WERI-Rb-1 (cell line): ENCODE results near the gene SCUBE1.

Experiments
- DNase-seq: peaks from one replicate; pipeline ENCODE4 v3.0.0-alpha.2; 2020
- H3K27ac ChIP-seq: fragments of 250-450 bp; sonication (Bioruptor Pico); 2 replicates; pipeline ENCODE4 v1.5.1; 2020; ENCODE audit warnings: mild to moderate bottlenecking, moderate library complexity
- H3K27me3 ChIP-seq: fragments of 250-450 bp; sonication (Bioruptor Pico); 2 replicates; pipeline ENCODE4 v1.5.1; 2021; ENCODE audit warnings: mild to moderate bottlenecking, low read depth, moderate library complexity; ENCODE audit not compliant: insufficient read depth, severe bottlenecking
- H3K36me3 ChIP-seq: fragments of 250-450 bp; sonication (Bioruptor Pico); 2 replicates; pipeline ENCODE4 v1.5.1; 2020; ENCODE audit warnings: mild to moderate bottlenecking, moderate library complexity
- H3K4me3 ChIP-seq: 2 replicates; pipeline ENCODE4 v1.5.1; 2011; ENCODE audit warnings: low read depth, mild to moderate bottlenecking, control low read depth, low read length
- H3K9me3 ChIP-seq: fragments of 250-450 bp; sonication (Bioruptor Pico); 2 replicates; pipeline ENCODE4 v1.5.1; 2021; ENCODE audit warnings: mild to moderate bottlenecking, moderate library complexity; ENCODE audit not compliant: severe bottlenecking
- CTCF ChIP-seq: IDR thresholded peaks from 2 replicates; pipeline ENCODE4 v1.5.1; 2011; ENCODE audit warnings: low read depth, mild to moderate bottlenecking, control low read depth, inconsistent platforms, low read length

Gene SCUBE1

GRCh38 chr22:43218786-43219185, 124.4 kb downstream of the SCUBE1 start:
- Histone ChIP-seq H3K27ac (no peak overlapping the region), H3K27me3 (no peaks in the 10 kb centered on the region), H3K4me3 (no peak overlapping the region), H3K36me3 (no peaks in the 10 kb centered on the region), H3K9me3 (peaks cover 4% of the 10 kb centered on the region)
- no peak for TF ChIP-seq CTCF
- no peak for DNase-seq

- no peak for DNase-seq
- no peak overlapping the region for H3K4me3 ChIP-seq
- H3K9me3 ChIP-seq: no peaks in the 10 kb centered on the region
- no peak for TF ChIP-seq CTCF
- H3K27me3 ChIP-seq: no peaks in the 10 kb centered on the region
- no peaks in the 10 kb centered on the region for H3K36me3 ChIP-seq
- H3K27ac ChIP-seq: no peak overlapping the region
These were observed 125.7 kb downstream of the SCUBE1 start for GRCh38 chr22:43217285-43218030.

DNA sequence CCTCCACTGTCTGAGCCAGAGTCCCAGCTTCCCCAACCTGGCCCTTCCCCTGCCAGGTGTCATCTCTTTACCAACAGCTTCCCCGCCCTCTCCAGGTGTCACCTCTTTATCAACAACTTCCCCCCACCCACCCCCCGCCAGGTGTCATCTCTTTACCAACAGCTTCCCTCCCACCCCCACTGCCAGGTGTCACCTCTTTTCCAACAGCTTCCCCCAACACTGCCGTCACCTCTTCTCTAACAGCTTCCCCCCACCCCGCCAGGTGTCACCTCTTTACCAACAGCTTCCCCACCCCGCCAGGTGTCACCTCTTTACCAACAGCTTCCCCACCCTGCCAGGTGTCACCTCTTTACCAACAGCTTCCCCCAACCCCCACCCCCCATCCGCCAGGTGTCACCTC, 126.4 kb downstream of the SCUBE1 start:
- DNase-seq: peak; percentile 44
- TF ChIP-seq CTCF: no peak
- no peak overlapping the region for H3K4me3 ChIP-seq
- no peaks in the 10 kb centered on the region for H3K27me3 ChIP-seq
- no peaks in the 10 kb centered on the region for H3K9me3 ChIP-seq
- no peak overlapping the region for H3K27ac ChIP-seq
- H3K36me3 ChIP-seq: no peaks in the 10 kb centered on the region

- no peaks in the 10 kb centered on the region for H3K27me3 ChIP-seq
- no peak overlapping the region for H3K27ac ChIP-seq
- DNase-seq: no peak
- TF ChIP-seq CTCF: no peak
- H3K36me3 ChIP-seq: no peaks in the 10 kb centered on the region
- no peak overlapping the region for H3K4me3 ChIP-seq
- no peaks in the 10 kb centered on the region for H3K9me3 ChIP-seq
These were observed 129.2 kb downstream of the SCUBE1 start for GRCh38 chr22:43213962-43214361.

DNA sequence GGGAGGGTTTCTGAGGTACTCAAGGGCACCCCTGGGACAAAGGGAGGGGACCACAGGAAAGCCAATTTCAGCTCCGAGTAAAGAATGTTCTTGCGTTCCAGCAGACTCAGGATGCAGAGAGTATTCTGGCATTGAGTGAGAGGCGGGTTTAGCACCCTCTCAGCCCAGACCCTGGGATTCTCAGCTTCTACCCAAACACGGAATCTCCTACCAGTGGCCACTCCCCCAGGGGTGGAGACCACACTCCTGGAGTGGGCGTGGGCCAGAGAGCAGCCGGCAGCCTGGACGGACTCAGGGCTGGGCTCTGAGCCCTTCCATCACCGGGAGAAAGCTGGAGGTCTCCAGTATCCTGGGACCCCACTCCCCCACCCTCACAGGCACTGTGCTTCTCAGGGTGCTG, 130.1 kb downstream of the SCUBE1 start:
- no peak overlapping the region for H3K27ac ChIP-seq
- H3K27me3 ChIP-seq: no peaks in the 10 kb centered on the region
- DNase-seq: peak; percentile 62
- no peaks in the 10 kb centered on the region for H3K9me3 ChIP-seq
- no peak for TF ChIP-seq CTCF
- H3K4me3 ChIP-seq: no peak overlapping the region
- no peaks in the 10 kb centered on the region for H3K36me3 ChIP-seq

DNA sequence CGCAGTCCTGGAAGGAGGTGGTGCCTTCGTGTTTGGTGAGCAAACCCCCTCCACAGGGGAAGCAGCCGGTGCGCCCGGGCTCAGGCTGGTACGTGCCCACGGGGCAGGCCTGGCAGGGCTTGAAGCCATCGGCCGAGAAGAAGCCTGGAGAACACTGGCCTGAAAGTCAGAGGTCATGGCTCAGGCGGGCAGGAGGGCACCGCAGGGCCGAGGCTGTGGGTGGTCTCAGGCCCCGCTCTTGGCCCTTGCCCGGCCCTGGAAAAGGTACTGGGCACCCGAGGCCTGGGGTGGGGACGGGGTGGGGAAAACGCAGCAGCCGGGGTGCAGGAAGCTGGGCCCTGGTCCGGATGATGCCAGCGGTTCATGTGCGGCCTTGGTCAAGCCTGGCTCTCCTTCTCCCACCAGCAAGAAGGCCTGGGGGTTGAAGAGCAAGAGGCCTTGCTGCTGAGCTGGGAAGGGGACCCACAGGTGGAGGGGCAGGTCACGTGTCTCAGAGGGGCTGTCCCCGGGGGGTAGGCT, 130.7 kb downstream of the SCUBE1 start:
- no peak for TF ChIP-seq CTCF
- Histone ChIP-seq H3K36me3 (no peaks in the 10 kb centered on the region), H3K9me3 (no peaks in the 10 kb centered on the region), H3K4me3 (no peak overlapping the region), H3K27ac (no peak overlapping the region), H3K27me3 (no peaks in the 10 kb centered on the region)
- DNase-seq: no peak
